GM10266 (cell line): ENCODE measurements around the gene ZCCHC14.
"Not testable (repeated sequence)": the region's sequence is repeated elsewhere in the genome, so short reads cannot be mapped to it uniquely, and the experiment has no call there.

Experiments
- DNase-seq: peaks from one replicate; pipeline ENCODE4 v3.0.0; 2012; ENCODE audit errors: extremely low spot score
- CTCF ChIP-seq: IDR thresholded peaks from 2 replicates; pipeline ENCODE4 v1.5.1; 2012; ENCODE audit warnings: mild to moderate bottlenecking, low read depth; ENCODE audit not compliant: control insufficient read depth, insufficient read depth; ENCODE audit errors: missing control alignments

The ZCCHC14 gene

GRCh38 chr16:87393680-87394055 is 99.2 kb downstream of the ZCCHC14 start:
- no peak for TF ChIP-seq CTCF
- DNase-seq: no peak

DNA sequence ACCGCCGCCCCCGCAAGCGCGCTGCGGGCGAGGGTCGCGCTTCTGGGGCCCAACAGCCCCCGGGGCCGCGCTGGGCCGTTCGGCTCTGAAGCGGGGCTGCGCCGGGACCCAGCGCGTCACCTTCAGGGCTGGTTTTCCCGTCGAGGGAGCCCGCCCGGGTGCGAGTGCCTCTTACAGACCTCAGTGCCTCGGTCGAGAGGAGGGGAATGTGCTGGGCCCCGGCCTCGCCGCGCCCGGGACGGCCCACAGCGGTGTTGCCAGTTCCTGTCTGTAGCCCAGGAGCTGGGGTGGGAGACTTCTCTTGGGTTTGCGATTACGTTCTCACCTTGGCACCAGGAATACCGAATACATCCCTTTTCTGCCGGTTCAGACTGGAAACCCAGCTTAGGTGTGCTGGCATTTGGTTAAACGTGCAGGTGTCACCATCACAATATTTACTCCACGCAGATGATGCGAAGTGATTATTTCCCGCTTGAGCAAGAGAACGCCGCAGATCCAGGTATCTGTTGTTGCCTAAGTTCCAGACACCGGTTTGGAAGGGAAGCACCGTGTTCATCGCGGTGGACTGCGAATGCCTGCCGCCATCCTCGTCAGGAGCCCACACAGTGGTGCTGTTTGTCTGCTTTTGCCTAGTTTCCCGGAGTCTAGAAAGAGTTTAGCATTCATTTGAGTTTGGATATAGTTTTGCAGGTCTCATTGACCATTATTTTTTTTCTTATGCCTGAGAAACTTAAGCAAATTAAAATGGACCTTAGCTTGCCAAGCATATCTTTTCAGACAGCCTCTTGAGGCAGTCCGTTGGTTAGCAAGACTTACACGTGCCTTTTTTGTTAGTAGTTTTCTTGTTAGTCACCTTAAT is 99.8 kb downstream of the ZCCHC14 start:
- peak; percentile 52 for DNase-seq
- peak; percentile 41 for TF ChIP-seq CTCF

GRCh38 chr16:87391950-87392820 is 100.6 kb downstream of the ZCCHC14 start, which contains the start of gene MAP1LC3B:
TSS of gene MAP1LC3B (plus strand) at chr16:87392336. CDS start at chr16:87392428, 92 bp downstream.
- DNase-seq: peak; percentile 99
- no peak for TF ChIP-seq CTCF

- no peak for TF ChIP-seq CTCF
- peak; percentile 45 for DNase-seq
These were observed 101.4 kb downstream of the ZCCHC14 start for GRCh38 chr16:87391324-87391949.

DNA sequence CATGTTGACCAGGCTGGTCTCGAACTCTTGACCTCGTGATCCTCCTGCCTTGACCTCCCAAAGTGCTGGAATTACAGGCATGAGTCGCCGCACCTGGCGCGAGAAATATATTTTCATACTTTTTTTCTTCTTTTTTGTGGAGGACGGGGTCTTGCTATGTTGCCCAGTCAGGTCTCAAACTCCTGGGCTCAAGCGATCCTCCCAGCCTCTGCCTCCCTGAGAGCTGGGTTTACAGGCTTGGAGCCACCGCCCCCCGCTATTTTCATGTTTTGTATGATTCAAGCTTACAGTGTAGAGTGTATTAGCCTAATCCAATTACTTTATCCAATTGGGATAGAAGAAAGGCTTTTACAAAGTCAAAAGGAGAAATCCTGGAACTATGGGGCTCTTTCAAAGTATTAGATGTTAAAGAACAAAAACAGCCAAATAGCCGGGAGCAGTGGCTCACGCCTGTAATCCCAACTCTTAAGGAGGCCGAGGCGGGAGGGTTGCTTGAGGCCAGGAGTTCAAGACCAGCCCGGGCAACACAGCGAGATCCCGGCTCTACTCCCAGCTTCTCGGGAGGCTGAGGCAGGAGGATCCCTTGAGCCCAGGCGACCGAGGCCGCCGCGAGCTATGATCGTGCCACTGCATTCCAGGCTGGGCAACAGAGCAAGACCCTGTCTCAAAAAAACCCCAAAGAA is 102.0 kb downstream of the ZCCHC14 start:
- no peak for DNase-seq
- TF ChIP-seq CTCF: no peak

GRCh38 chr16:87389914-87390313 is 102.9 kb downstream of the ZCCHC14 start:
- DNase-seq: not testable (repeated sequence)

DNA sequence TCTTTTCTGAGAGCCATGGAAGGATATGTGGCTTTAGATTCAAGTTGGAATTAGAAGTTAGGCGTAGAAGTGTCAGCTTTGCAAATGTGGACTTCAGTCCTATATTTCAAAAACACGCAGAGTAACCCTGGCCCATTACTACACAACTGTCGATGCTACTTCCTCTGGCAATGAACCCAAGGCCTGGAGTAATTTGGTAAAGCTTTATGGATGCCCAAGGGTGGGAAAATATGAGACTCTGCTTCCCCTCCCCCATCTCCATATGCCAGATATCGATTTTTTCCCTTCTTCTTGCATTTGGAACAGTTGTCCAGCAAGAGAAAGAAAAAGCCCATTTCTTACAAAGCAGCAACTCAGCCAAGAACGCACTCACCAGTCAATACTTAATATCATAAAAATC is 103.6 kb downstream of the ZCCHC14 start:
- no peak for TF ChIP-seq CTCF

More for the DNA sequence above, 103.6 kb downstream of the ZCCHC14 start:
- no peak for DNase-seq
